HepG2 (cell line): Measurements from ENCODE around the gene CACNA1D. TPM values are rescaled to one million over a fixed set of nuclear protein-coding genes. Genes with fewer than 3 reads are reported as not detected.
"Not testable (repeated sequence)": the region's sequence is repeated elsewhere in the genome, so short reads cannot be mapped to it uniquely, and the experiment has no call there.

Experiments used
- ATAC-seq: fragments of 200-7000 bp; cut with Tn5 transposase; 3 replicates; pipeline ENCODE4 v1.9.1; 2020; ENCODE audit warnings: mild to moderate bottlenecking, moderate library complexity
- BruUV-seq: library from RNA; stranded (reverse); fragments of 400-500 nt; replicated peaks from 2 replicates; lab custom pipeline; 2021; lab: Mats Ljungman, UMichigan
- CTCF ChIA-PET: fragments of 300-600 bp; formaldehyde crosslinking; extraction: SDS; loops from one replicate; lab custom pipeline; 2021; ENCODE audit warnings: low total read pairs, inconsistent platforms, low intra/inter-chr PET ratio; lab: Yijun Ruan, JAX
- POLR2A ChIA-PET: fragments of 350-600 bp; sonication (Branson Sonifier 250); formaldehyde crosslinking; loops from one replicate; lab custom pipeline; 2020; ENCODE audit warnings: antibody characterized with exemption, inconsistent platforms; lab: Yijun Ruan, JAX
- DNase-seq: peaks from one replicate; pipeline ENCODE4 v3.0.0-alpha.2; 2015; ENCODE audit warnings: low spot score
- FAIRE-seq: peaks from 3 replicates; lab custom pipeline; 2011; peaks lifted over from hg19 to GRCh38; lab: Jason Lieb, UNC
- H2AFZ ChIP-seq: one replicate; pipeline ENCODE4 v1.6.1; 2011; ENCODE audit warnings: low read length, inconsistent platforms
- H3K27ac ChIP-seq: fragments of 300-600 bp; 3 replicates; pipeline ENCODE4 v1.8.0; 2011; ENCODE audit warnings: mixed run types, mild to moderate bottlenecking, mixed read lengths, low read length, inconsistent platforms; ENCODE audit not compliant: insufficient read depth; ENCODE audit errors: extremely low read length
- H3K27me3 ChIP-seq, 2 experiments: fragments of 200-600 bp in 1 of 2; 2 replicates in 1 of 2; 3 replicates in 1 of 2; pipeline versions ENCODE4 v1.6.0 to v1.8.0; 2011; ENCODE audit warnings: low read length in 2 of 2, mild to moderate bottlenecking in 2 of 2, moderate library complexity in 2 of 2, inconsistent platforms in 1 of 2; ENCODE audit not compliant: insufficient read depth in 2 of 2, control insufficient read depth in 1 of 2
- H3K36me3 ChIP-seq, 2 experiments: fragments of 200-600 bp in 1 of 2; replicated peaks in 1 of 2; 2 replicates in 1 of 2; 3 replicates in 1 of 2; pipeline versions ENCODE4 v1.5.1 to v1.8.0; 2011; ENCODE audit warnings: low read length in 2 of 2, inconsistent platforms in 1 of 2; ENCODE audit not compliant: insufficient read depth in 2 of 2, control insufficient read depth in 1 of 2
- H3K4me1 ChIP-seq: 2 replicates; pipeline ENCODE4 v1.5.1; 2012; ENCODE audit warnings: low read length, inconsistent platforms; ENCODE audit not compliant: insufficient read depth
- H3K4me2 ChIP-seq: 2 replicates; pipeline ENCODE4 v1.6.0; 2011; ENCODE audit warnings: low read depth, low read length, inconsistent platforms
- H3K4me3 ChIP-seq, 3 experiments: fragments of 200-600 bp in 1 of 3; sonication (generic), shearing (Covaris generic) in 1 of 3; replicated peaks in 1 of 3; 2 replicates each; pipeline ENCODE4 v1.5.1; 2011 to 2016; ENCODE audit warnings: low read length in 3 of 3, inconsistent platforms in 2 of 3, low read depth in 2 of 3, mild to moderate bottlenecking in 2 of 3, control low read depth in 1 of 3, mixed read lengths in 1 of 3; ENCODE audit not compliant: insufficient read depth in 1 of 3
- H3K79me2 ChIP-seq: one replicate; pipeline ENCODE4 v1.6.1; 2011; ENCODE audit warnings: low read length, inconsistent platforms; ENCODE audit not compliant: insufficient read depth
- H3K9ac ChIP-seq: 2 replicates; pipeline ENCODE4 v1.6.0; 2011; ENCODE audit warnings: mild to moderate bottlenecking, low read depth, low read length, inconsistent platforms; ENCODE audit not compliant: insufficient read depth
- H3K9me3 ChIP-seq: 2 replicates; pipeline ENCODE4 v1.5.1; 2012; ENCODE audit warnings: mild to moderate bottlenecking, low read length
- H4K20me1 ChIP-seq: 2 replicates; pipeline ENCODE4 v1.6.0; 2011; ENCODE audit warnings: inconsistent platforms, mild to moderate bottlenecking, low read length, moderate library complexity; ENCODE audit not compliant: insufficient read depth
- CBX2 ChIP-seq, 2 experiments: fragments of 200-600 bp in 1 of 2; sonication (generic); formaldehyde crosslinking in 1 of 2; IDR thresholded peaks; 2 replicates each; pipeline versions ENCODE4 v1.7.0 to v1.8.1; 2018 to 2022; ENCODE audit warnings: low read depth in 2 of 2, low read length in 1 of 2, mild to moderate bottlenecking in 1 of 2, missing genetic modification reagents in 1 of 2
- HNRNPK ChIP-seq: fragments of 200-400 bp; formaldehyde crosslinking; IDR thresholded peaks from 2 replicates; pipeline ENCODE4 v1.6.1; 2018; ENCODE audit warnings: low read length, low read depth, moderate library complexity, mild to moderate bottlenecking; ENCODE audit not compliant: poor library complexity, severe bottlenecking
- JUND ChIP-seq: sonication (generic); formaldehyde crosslinking; IDR thresholded peaks from 2 replicates; pipeline ENCODE4 v1.8.0; 2022; ENCODE audit warnings: mild to moderate bottlenecking, missing genetic modification reagents
- POLR2A ChIP-seq, 2 experiments: IDR thresholded peaks; 2 replicates each; pipeline ENCODE4 v1.6.1; 2011; ENCODE audit warnings: low read depth in 2 of 2, low read length in 2 of 2, mild to moderate bottlenecking in 1 of 2, moderate library complexity in 1 of 2; ENCODE audit not compliant: insufficient read depth in 1 of 2
- RAD51 ChIP-seq: fragments of 450-650 bp; IDR thresholded peaks from 2 replicates; pipeline ENCODE4 v1.6.1; 2016; ENCODE audit warnings: borderline replicate concordance
- RFX3 ChIP-seq: IDR thresholded peaks from 2 replicates; pipeline ENCODE4 v1.6.1; 2016; ENCODE audit warnings: missing biosample characterization, missing genetic modification reagents
- XRCC5 ChIP-seq: fragments of 200-400 bp; formaldehyde crosslinking; optimal IDR thresholded peaks from 2 replicates; pipeline ENCODE3; 2017; ENCODE audit warnings: mild to moderate bottlenecking, low read length
- ZNF280D ChIP-seq: sonication (generic); formaldehyde crosslinking; IDR thresholded peaks from 2 replicates; pipeline ENCODE4 v1.5.1; 2020; ENCODE audit warnings: mild to moderate bottlenecking, missing genetic modification reagents
- ZNF30 ChIP-seq: sonication (generic); formaldehyde crosslinking; IDR thresholded peaks from 2 replicates; pipeline ENCODE4 v1.5.0; 2020; ENCODE audit warnings: mild to moderate bottlenecking, missing genetic modification reagents
- ZNF362 ChIP-seq: sonication (generic); formaldehyde crosslinking; IDR thresholded peaks from 2 replicates; pipeline ENCODE4 v1.4.0; 2020; ENCODE audit warnings: missing genetic modification reagents, mild to moderate bottlenecking, borderline replicate concordance
- ZNF484 ChIP-seq: sonication (generic); formaldehyde crosslinking; IDR thresholded peaks from 2 replicates; pipeline ENCODE4 v1.5.1; 2020; ENCODE audit warnings: mild to moderate bottlenecking, low read depth, missing genetic modification reagents, borderline replicate concordance
- ZNF652 ChIP-seq: IDR thresholded peaks from 2 replicates; pipeline ENCODE4 v1.6.1; 2016; ENCODE audit warnings: low read depth, borderline replicate concordance
- WGBS: methylation state at CpG from one replicate; pipeline ENCODE4 v1.1.6; 2017; ENCODE audit warnings: low lambda C conversion rate; 5-methylcytosine and 5-hydroxymethylcytosine counted together
- in situ Hi-C: cut with HindIII; loops from 2 replicates; pipeline ENCODE4 v1.10.0; 2017; ENCODE audit warnings: low pct_unique_long_range_greater_than_20kb; ENCODE audit not compliant: extremely low pct_ligation_motif_present
- intact Hi-C: fragments of 100-400 bp; cut with micrococcal nuclease; formaldehyde crosslinking; loops from one replicate; pipeline ENCODE4 v1.10.0; 2022; ENCODE audit not compliant: unreplicated experiment
- polyA plus RNA-seq, 8 experiments: library from polyadenylated mRNA; depleted of rRNA in 3 of 8; stranded (reverse) in 7 of 8; unstranded in 1 of 8; fragments of >200 nt; fragmentation: Illumina TruSeq in 4 of 8; extraction: Trizol in 4 of 8; gene quantifications; 2 replicates each; pipeline versions ENCODE4 v1.2.1 to v1.2.3, GENCODE V29; 2011 to 2016; ENCODE audit warnings: low read depth in 4 of 8, missing spikeins in 1 of 8, mixed read lengths in 1 of 8; ENCODE audit not compliant: insufficient read depth in 1 of 8
- total RNA-seq, 5 experiments: library from RNA; depleted of rRNA; stranded (reverse); fragments of >200 nt; fragmentation: Illumina TruSeq; extraction: Trizol; gene quantifications; 2 replicates each; pipeline ENCODE4 v1.2.3, GENCODE V29; 2016; ENCODE audit warnings: low read depth in 1 of 5

Gene CACNA1D
- total and polyA plus RNA-seq, 2 of the 13 experiments (the other 11 are each of a cell fraction or from before 2014, with no cell fraction given) = 0.26 to 0.38 TPM

- DNase-seq, in situ Hi-C loops, H4K20me1 ChIP-seq, H3K9ac ChIP-seq, H3K36me3 ChIP-seq, BruUV-seq, H3K27ac ChIP-seq, POLR2A ChIA-PET, CTCF ChIA-PET, H3K4me2 ChIP-seq, H3K4me1 ChIP-seq, H3K27me3 ChIP-seq, H3K79me2 ChIP-seq, H3K9me3 ChIP-seq, H2AFZ ChIP-seq, H3K4me3 ChIP-seq, intact Hi-C loops, ATAC-seq: not testable (repeated sequence)
- peak; percentile 12 for FAIRE-seq
- WGBS = 25% methylated on average over 4 of the region's 4 CpGs
Observed at GRCh38 chr3:53638806-53639205, 144.4 kb downstream of the CACNA1D start.

- H3K4me2 ChIP-seq = no peak overlapping the region
- no TSS peak for BruUV-seq
- no peaks in the 10 kb centered on the region for H3K36me3 ChIP-seq
- in situ Hi-C loops (no loop called here), intact Hi-C loops (no loop called here)
- no peak for TF ChIP-seq CBX2 (IDR thresholded peaks at IDR 0.05; ENCODE audit: low read depth, low read length)
- no peak for TF ChIP-seq CBX2 (CRISPR knock-in tag; IDR thresholded peaks at IDR 0.05; ENCODE audit: low read depth)
- TF ChIP-seq ZNF484 (CRISPR knock-in tag) = no peak
- TF ChIP-seq ZNF652 (CRISPR knock-in tag) = no peak
- no peak for TF ChIP-seq RAD51
- TF ChIP-seq JUND (CRISPR knock-in tag) = no peak
- no peak for TF ChIP-seq HNRNPK
- no peak for TF ChIP-seq ZNF30 (CRISPR knock-in tag)
- TF ChIP-seq XRCC5 = no peak
- TF ChIP-seq ZNF280D (CRISPR knock-in tag) = no peak
- no peak for TF ChIP-seq POLR2A (IDR thresholded peaks at IDR 0.05; ENCODE audit: insufficient read depth in 1 of 2, low read depth in 2 of 2, low read length in 2 of 2)
- no peak for TF ChIP-seq ZNF362 (CRISPR knock-in tag)
- no peak for TF ChIP-seq RFX3
- H3K4me3 ChIP-seq = no peak overlapping the region
- ChIA-PET CTCF (no interaction called here), POLR2A (no interaction called here)
- 66% methylated on average over 5 of the region's 5 CpGs for WGBS
- no peaks in the 10 kb centered on the region for H3K79me2 ChIP-seq
- no peak for ATAC-seq
- no peak overlapping the region for H3K9ac ChIP-seq
- no peaks in the 10 kb centered on the region for H4K20me1 ChIP-seq
- H3K9me3 ChIP-seq = no peaks in the 10 kb centered on the region
- H3K4me1 ChIP-seq = no peaks in the 10 kb centered on the region
- no peaks in the 10 kb centered on the region for H3K27me3 ChIP-seq
- no peak for FAIRE-seq
- H3K27ac ChIP-seq = no peak overlapping the region
- no peak for DNase-seq
- H2AFZ ChIP-seq = no peak overlapping the region
Observed at GRCh38 chr3:53641397-53641796, 147.0 kb downstream of the CACNA1D start.
